GM12878 (cell line): ENCODE measurements around the gene MICAL3. TPM values are rescaled to one million over a fixed set of nuclear protein-coding genes. Genes with fewer than 3 reads are reported as not detected.

Experiments
- ATAC-seq: fragments of 200-7000 bp; cut with Tn5 transposase; 3 replicates; pipeline ENCODE4 v1.9.1; 2020; ENCODE audit warnings: mild to moderate bottlenecking, moderate library complexity
- BruUV-seq: library from RNA; stranded (reverse); fragments of 400-500 nt; replicated peaks from 2 replicates; lab custom pipeline; 2021; lab: Mats Ljungman, UMichigan
- CTCF ChIA-PET: fragments of 300-600 bp; sonication (Branson Sonifier 250); formaldehyde crosslinking; extraction: SDS; loops from one replicate; lab custom pipeline; 2021; ENCODE audit warnings: inconsistent platforms; lab: Yijun Ruan, JAX
- POLR2A ChIA-PET: fragments of 350-600 bp; formaldehyde crosslinking; extraction: SDS; loops from one replicate; lab custom pipeline; 2021; ENCODE audit warnings: inconsistent platforms; lab: Charles Lee
- RAD21 ChIA-PET: fragments of 300-600 bp; sonication (Branson Sonifier 250); formaldehyde crosslinking; loops from one replicate; lab custom pipeline; 2023; ENCODE audit warnings: antibody characterized with exemption; ENCODE audit not compliant: unreplicated experiment; lab: Charles Lee
- SMC1A ChIA-PET: fragments of 300-600 bp; sonication (Branson Sonifier 250); formaldehyde crosslinking; loops from one replicate; lab custom pipeline; 2023; ENCODE audit not compliant: unreplicated experiment, uncharacterized antibody; lab: Charles Lee
- DNase-seq: peaks from one replicate; pipeline ENCODE4 v3.0.0-alpha.2; 2011; ENCODE audit warnings: low read depth, low spot score
- FAIRE-seq: peaks from 3 replicates; lab custom pipeline; 2011; peaks lifted over from hg19 to GRCh38; lab: Jason Lieb, UNC
- H2AFZ ChIP-seq: 2 replicates; pipeline ENCODE4 v1.6.0; 2011; ENCODE audit warnings: low read depth, low read length, control low read depth; ENCODE audit not compliant: control insufficient read depth
- H3K27ac ChIP-seq: 2 replicates; pipeline ENCODE4 v1.5.1; 2011; ENCODE audit warnings: control low read depth; ENCODE audit not compliant: control insufficient read depth, insufficient read depth
- H3K27me3 ChIP-seq, 2 experiments: replicated peaks in 1 of 2; 2 replicates each; pipeline versions ENCODE4 v1.6.0 to v1.6.1; 2011; ENCODE audit warnings: low read length in 1 of 2; ENCODE audit not compliant: control insufficient read depth in 2 of 2, insufficient read depth in 2 of 2
- H3K36me3 ChIP-seq, 2 experiments: 2 replicates each; pipeline ENCODE4 v1.5.1; 2011; ENCODE audit warnings: low read length in 1 of 2; ENCODE audit not compliant: control insufficient read depth in 2 of 2, insufficient read depth in 2 of 2
- H3K4me1 ChIP-seq: 2 replicates; pipeline ENCODE4 v1.6.1; 2011; ENCODE audit warnings: mild to moderate bottlenecking, low read length, moderate library complexity, mixed read lengths; ENCODE audit not compliant: control insufficient read depth, insufficient read depth
- H3K4me2 ChIP-seq: 2 replicates; pipeline ENCODE4 v1.6.0; 2011; ENCODE audit warnings: control low read depth; ENCODE audit not compliant: control insufficient read depth, insufficient read depth
- H3K4me3 ChIP-seq: fragments of 200-600 bp; sonication (generic); 2 replicates; pipeline ENCODE4 v1.5.1; 2016
- H3K79me2 ChIP-seq: 2 replicates; pipeline ENCODE4 v1.6.0; 2011; ENCODE audit warnings: low read length; ENCODE audit not compliant: control insufficient read depth, insufficient read depth
- H3K9ac ChIP-seq: 2 replicates; pipeline ENCODE4 v1.8.0; 2011; ENCODE audit warnings: low read length, control low read depth, mixed read lengths; ENCODE audit not compliant: control insufficient read depth, insufficient read depth
- H3K9me3 ChIP-seq: replicated peaks from 3 replicates; pipeline ENCODE4 v1.5.1; 2011; ENCODE audit warnings: mild to moderate bottlenecking, low read length; ENCODE audit not compliant: control insufficient read depth, insufficient read depth
- H4K20me1 ChIP-seq: 2 replicates; pipeline ENCODE4 v1.6.0; 2011; ENCODE audit not compliant: control insufficient read depth, insufficient read depth
- CHD1 ChIP-seq: IDR thresholded peaks from 2 replicates; pipeline ENCODE4 v1.6.1; 2012; ENCODE audit warnings: low read depth, low read length, improper control_type of control experiment
- EED ChIP-seq: sonication (generic); IDR thresholded peaks from 2 replicates; pipeline ENCODE4 v1.6.1; 2016; ENCODE audit warnings: antibody characterized with exemption, low read depth
- FOS ChIP-seq: IDR thresholded peaks from 3 replicates; pipeline ENCODE4 v1.6.1; 2011; ENCODE audit warnings: borderline replicate concordance; ENCODE audit not compliant: insufficient read length; ENCODE audit errors: extremely low read depth
- IKZF2 ChIP-seq, 2 experiments: fragments of 450-650 bp; IDR thresholded peaks; 2 replicates each; pipeline ENCODE4 v1.6.1; 2017; ENCODE audit warnings: mild to moderate bottlenecking in 2 of 2, moderate library complexity in 2 of 2
- NFYB ChIP-seq: IDR thresholded peaks from 2 replicates; pipeline ENCODE4 v1.6.1; 2011; ENCODE audit warnings: low read depth, mild to moderate bottlenecking, low read length, improper control_type of control experiment, moderate library complexity; ENCODE audit not compliant: insufficient read depth
- SPI1 ChIP-seq: IDR thresholded peaks from 2 replicates; pipeline ENCODE4 v1.6.1; 2011; ENCODE audit warnings: low read depth, mild to moderate bottlenecking, low read length, moderate library complexity, borderline replicate concordance; ENCODE audit not compliant: insufficient read depth
- SREBF2 ChIP-seq: IDR thresholded peaks from 2 replicates; pipeline ENCODE4 v1.6.1; 2012; ENCODE audit warnings: mild to moderate bottlenecking, low read length
- TAF1 ChIP-seq: IDR thresholded peaks from 2 replicates; pipeline ENCODE4 v1.6.1; 2011; ENCODE audit warnings: mild to moderate bottlenecking, low read depth, low read length, borderline replicate concordance
- YY1 ChIP-seq: IDR thresholded peaks from 2 replicates; pipeline ENCODE4 v1.6.1; 2011; ENCODE audit warnings: low read depth, mild to moderate bottlenecking, low read length
- WGBS: methylation state at CpG from one replicate; pipeline ENCODE4 v1.1.6; 2016; ENCODE audit warnings: low lambda C conversion rate; ENCODE audit not compliant: insufficient replicate concordance, insufficient coverage; ENCODE audit errors: missing lambda C conversion rate; 5-methylcytosine and 5-hydroxymethylcytosine counted together
- in situ Hi-C: fragments of 300-500 bp; cut with MboI; formaldehyde crosslinking; loops from 9 replicates; pipeline ENCODE4 v1.14.3; 2018; ENCODE audit warnings: mixed read lengths
- intact Hi-C: fragments of 100-400 bp; cut with micrococcal nuclease; formaldehyde crosslinking; loops from one replicate; pipeline ENCODE4 v1.14.2; 2022; ENCODE audit not compliant: unreplicated experiment
- polyA plus RNA-seq, 11 experiments: library from polyadenylated mRNA; depleted of rRNA in 4 of 11; unstranded in 6 of 11; stranded (reverse) in 5 of 11; fragments of >200 nt; fragmentation: Nextera tagmentation in 4 of 11; fragmentation: Illumina TruSeq in 1 of 11; extraction: Ambion mirVana in 4 of 11; extraction: Trizol in 1 of 11; gene quantifications; 1 replicate in 1 of 11; 2 replicates in 10 of 11; pipeline versions ENCODE4 v1.2.1 to v1.2.3, GENCODE V29; 2011 to 2016; ENCODE audit warnings: inconsistent platforms in 2 of 11, missing spikeins in 2 of 11, low read depth in 1 of 11
- total RNA-seq, 4 experiments: library from RNA; depleted of rRNA in 3 of 4; stranded (reverse); fragments of >200 nt in 3 of 4; fragmentation: Illumina TruSeq in 1 of 4; extraction: Trizol in 1 of 4; gene quantifications; 2 replicates each; pipeline versions ENCODE4 v1.2.1 to v1.2.3, GENCODE V29; 2013 to 2021
- TF ChIP-seq, protein P1 (sequence below): fragments of 450-650 bp; IDR thresholded peaks from 2 replicates; pipeline ENCODE4 v1.6.1; 2017; ENCODE audit warnings: mild to moderate bottlenecking, moderate library complexity
- TF ChIP-seq, protein P2 (sequence below): fragments of 450-650 bp; formaldehyde crosslinking; IDR thresholded peaks from 2 replicates; pipeline ENCODE4 v1.4.0; 2020; ENCODE audit warnings: mild to moderate bottlenecking, moderate library complexity
- TF ChIP-seq, protein P3 (sequence below): fragments of 450-650 bp; IDR thresholded peaks from 2 replicates; pipeline ENCODE4 v1.6.1; 2016; ENCODE audit warnings: mild to moderate bottlenecking
- TF ChIP-seq, protein P4 (sequence below): IDR thresholded peaks from 2 replicates; pipeline ENCODE4 v1.6.1; 2012; ENCODE audit warnings: low read depth, low read length, improper control_type of control experiment
- TF ChIP-seq, protein P5 (sequence below): fragments of 450-650 bp; IDR thresholded peaks from 2 replicates; pipeline ENCODE4 v1.6.1; 2017; ENCODE audit warnings: low read depth, mild to moderate bottlenecking, moderate library complexity

The MICAL3 gene
- total and polyA plus RNA-seq, 10 of the 15 experiments (the other 5 are each of a cell fraction or from before 2014, with no cell fraction given): 2.6 to 92.2 (median 24.0) TPM

DNA sequence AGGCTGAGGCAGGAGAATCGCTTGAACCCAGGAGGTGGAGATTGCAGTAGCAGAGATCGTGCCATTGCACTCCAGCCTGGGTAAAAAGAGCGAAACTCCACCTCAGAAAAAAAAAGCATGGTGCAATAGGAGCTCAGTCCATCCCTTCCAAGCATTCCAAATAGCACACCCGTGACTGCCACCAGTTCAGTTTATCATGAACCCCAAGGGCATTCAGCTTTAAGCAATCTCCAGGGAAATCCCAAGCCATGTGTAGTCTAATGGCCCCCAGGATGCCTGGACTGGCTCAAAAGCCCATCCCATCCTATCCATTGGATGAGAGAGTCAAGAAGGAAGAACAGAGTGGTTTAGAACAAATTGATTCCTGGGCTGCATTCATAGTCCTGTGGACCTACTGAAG lies 16.2 kb downstream of the MICAL3 start:
- Histone ChIP-seq H2AFZ (no peak overlapping the region), H3K27me3 (no peaks in the 10 kb centered on the region), H3K36me3 (no peaks in the 10 kb centered on the region), H4K20me1 (no peaks in the 10 kb centered on the region), H3K27ac (no peak overlapping the region), H3K4me2 (no peak overlapping the region), H3K9ac (no peak overlapping the region), H3K4me3 (no peak overlapping the region), H3K9me3 (no peaks in the 10 kb centered on the region), H3K4me1 (peaks cover 22% of the 10 kb centered on the region), H3K79me2 (no peaks in the 10 kb centered on the region)
- ChIA-PET SMC1A (no interaction called here), POLR2A (no interaction called here), RAD21 (interaction anchor here (1.2 kb wide), 1 partner anchor 98 kb away, joined by 5 read pairs; no protein-coding TSS in a partner anchor), CTCF (interaction anchor here (2.0 kb wide), 1 partner anchor 69 kb away, joined by 6 read pairs; the partner anchor contains the start of gene PEX26)
- DNase-seq (no peak), ATAC-seq (no peak), FAIRE-seq (no peak)
- intact Hi-C loops (no loop called here), in situ Hi-C loops (no loop called here)
- 74% methylated on average over 4 of the region's 4 CpGs for WGBS
- BruUV-seq: no TSS peak
- TF ChIP-seq, protein P1, sequence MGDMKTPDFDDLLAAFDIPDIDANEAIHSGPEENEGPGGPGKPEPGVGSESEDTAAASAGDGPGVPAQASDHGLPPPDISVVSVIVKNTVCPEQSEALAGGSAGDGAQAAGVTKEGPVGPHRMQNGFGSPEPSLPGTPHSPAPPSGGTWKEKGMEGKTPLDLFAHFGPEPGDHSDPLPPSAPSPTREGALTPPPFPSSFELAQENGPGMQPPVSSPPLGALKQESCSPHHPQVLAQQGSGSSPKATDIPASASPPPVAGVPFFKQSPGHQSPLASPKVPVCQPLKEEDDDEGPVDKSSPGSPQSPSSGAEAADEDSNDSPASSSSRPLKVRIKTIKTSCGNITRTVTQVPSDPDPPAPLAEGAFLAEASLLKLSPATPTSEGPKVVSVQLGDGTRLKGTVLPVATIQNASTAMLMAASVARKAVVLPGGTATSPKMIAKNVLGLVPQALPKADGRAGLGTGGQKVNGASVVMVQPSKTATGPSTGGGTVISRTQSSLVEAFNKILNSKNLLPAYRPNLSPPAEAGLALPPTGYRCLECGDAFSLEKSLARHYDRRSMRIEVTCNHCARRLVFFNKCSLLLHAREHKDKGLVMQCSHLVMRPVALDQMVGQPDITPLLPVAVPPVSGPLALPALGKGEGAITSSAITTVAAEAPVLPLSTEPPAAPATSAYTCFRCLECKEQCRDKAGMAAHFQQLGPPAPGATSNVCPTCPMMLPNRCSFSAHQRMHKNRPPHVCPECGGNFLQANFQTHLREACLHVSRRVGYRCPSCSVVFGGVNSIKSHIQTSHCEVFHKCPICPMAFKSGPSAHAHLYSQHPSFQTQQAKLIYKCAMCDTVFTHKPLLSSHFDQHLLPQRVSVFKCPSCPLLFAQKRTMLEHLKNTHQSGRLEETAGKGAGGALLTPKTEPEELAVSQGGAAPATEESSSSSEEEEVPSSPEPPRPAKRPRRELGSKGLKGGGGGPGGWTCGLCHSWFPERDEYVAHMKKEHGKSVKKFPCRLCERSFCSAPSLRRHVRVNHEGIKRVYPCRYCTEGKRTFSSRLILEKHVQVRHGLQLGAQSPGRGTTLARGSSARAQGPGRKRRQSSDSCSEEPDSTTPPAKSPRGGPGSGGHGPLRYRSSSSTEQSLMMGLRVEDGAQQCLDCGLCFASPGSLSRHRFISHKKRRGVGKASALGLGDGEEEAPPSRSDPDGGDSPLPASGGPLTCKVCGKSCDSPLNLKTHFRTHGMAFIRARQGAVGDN: no peak
- no peak for TF ChIP-seq EED
- TF ChIP-seq, protein P2, sequence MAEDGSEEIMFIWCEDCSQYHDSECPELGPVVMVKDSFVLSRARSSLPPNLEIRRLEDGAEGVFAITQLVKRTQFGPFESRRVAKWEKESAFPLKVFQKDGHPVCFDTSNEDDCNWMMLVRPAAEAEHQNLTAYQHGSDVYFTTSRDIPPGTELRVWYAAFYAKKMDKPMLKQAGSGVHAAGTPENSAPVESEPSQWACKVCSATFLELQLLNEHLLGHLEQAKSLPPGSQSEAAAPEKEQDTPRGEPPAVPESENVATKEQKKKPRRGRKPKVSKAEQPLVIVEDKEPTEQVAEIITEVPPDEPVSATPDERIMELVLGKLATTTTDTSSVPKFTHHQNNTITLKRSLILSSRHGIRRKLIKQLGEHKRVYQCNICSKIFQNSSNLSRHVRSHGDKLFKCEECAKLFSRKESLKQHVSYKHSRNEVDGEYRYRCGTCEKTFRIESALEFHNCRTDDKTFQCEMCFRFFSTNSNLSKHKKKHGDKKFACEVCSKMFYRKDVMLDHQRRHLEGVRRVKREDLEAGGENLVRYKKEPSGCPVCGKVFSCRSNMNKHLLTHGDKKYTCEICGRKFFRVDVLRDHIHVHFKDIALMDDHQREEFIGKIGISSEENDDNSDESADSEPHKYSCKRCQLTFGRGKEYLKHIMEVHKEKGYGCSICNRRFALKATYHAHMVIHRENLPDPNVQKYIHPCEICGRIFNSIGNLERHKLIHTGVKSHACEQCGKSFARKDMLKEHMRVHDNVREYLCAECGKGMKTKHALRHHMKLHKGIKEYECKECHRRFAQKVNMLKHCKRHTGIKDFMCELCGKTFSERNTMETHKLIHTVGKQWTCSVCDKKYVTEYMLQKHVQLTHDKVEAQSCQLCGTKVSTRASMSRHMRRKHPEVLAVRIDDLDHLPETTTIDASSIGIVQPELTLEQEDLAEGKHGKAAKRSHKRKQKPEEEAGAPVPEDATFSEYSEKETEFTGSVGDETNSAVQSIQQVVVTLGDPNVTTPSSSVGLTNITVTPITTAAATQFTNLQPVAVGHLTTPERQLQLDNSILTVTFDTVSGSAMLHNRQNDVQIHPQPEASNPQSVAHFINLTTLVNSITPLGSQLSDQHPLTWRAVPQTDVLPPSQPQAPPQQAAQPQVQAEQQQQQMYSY (CRISPR knock-in tag): no peak
- TF ChIP-seq, protein P3, sequence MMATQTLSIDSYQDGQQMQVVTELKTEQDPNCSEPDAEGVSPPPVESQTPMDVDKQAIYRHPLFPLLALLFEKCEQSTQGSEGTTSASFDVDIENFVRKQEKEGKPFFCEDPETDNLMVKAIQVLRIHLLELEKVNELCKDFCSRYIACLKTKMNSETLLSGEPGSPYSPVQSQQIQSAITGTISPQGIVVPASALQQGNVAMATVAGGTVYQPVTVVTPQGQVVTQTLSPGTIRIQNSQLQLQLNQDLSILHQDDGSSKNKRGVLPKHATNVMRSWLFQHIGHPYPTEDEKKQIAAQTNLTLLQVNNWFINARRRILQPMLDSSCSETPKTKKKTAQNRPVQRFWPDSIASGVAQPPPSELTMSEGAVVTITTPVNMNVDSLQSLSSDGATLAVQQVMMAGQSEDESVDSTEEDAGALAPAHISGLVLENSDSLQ: no peak
- no peak for TF ChIP-seq YY1
- TF ChIP-seq IKZF2 (IDR thresholded peaks at IDR 0.05): no peak
- TF ChIP-seq, protein P4, sequence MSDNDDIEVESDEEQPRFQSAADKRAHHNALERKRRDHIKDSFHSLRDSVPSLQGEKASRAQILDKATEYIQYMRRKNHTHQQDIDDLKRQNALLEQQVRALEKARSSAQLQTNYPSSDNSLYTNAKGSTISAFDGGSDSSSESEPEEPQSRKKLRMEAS: no peak
- TF ChIP-seq, protein P5, sequence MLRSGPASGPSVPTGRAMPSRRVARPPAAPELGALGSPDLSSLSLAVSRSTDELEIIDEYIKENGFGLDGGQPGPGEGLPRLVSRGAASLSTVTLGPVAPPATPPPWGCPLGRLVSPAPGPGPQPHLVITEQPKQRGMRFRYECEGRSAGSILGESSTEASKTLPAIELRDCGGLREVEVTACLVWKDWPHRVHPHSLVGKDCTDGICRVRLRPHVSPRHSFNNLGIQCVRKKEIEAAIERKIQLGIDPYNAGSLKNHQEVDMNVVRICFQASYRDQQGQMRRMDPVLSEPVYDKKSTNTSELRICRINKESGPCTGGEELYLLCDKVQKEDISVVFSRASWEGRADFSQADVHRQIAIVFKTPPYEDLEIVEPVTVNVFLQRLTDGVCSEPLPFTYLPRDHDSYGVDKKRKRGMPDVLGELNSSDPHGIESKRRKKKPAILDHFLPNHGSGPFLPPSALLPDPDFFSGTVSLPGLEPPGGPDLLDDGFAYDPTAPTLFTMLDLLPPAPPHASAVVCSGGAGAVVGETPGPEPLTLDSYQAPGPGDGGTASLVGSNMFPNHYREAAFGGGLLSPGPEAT: no peak
- no peak for TF ChIP-seq NFYB
- no peak for TF ChIP-seq TAF1
- TF ChIP-seq CHD1: no peak
- TF ChIP-seq SREBF2: no peak
- TF ChIP-seq SPI1: no peak
- TF ChIP-seq FOS: no peak
